C4-2B (cell line): Measurements from ENCODE around the gene TTC28.

Experiments
- H3K27ac ChIP-seq: fragments of 450-650 bp; 2 replicates; pipeline ENCODE4 v1.5.1; 2017
- CTCF ChIP-seq: fragments of 450-650 bp; conservative IDR thresholded peaks from 2 replicates; pipeline ENCODE4 v1.5.1; 2017; ENCODE audit warnings: mild to moderate bottlenecking
- ZFX ChIP-seq: fragments of 450-650 bp; IDR thresholded peaks from 2 replicates; pipeline ENCODE4 v1.6.1; 2017

The TTC28 gene

GRCh38 chr22:28444659-28445058, 235.0 kb downstream of the TTC28 start:
- H3K27ac ChIP-seq = no peak overlapping the region
- TF ChIP-seq CTCF = no peak
- TF ChIP-seq ZFX = no peak

GRCh38 chr22:28443526-28443876, 236.1 kb downstream of the TTC28 start:
- no peak overlapping the region for H3K27ac ChIP-seq
- TF ChIP-seq CTCF = no peak
- TF ChIP-seq ZFX = no peak

GRCh38 chr22:28442711-28443525, 236.7 kb downstream of the TTC28 start:
- TF ChIP-seq CTCF (no peak), ZFX (no peak)
- no peak overlapping the region for H3K27ac ChIP-seq

GRCh38 chr22:28442264-28442710, 237.4 kb downstream of the TTC28 start:
- TF ChIP-seq ZFX = no peak
- TF ChIP-seq CTCF = no peak
- H3K27ac ChIP-seq = no peak overlapping the region

GRCh38 chr22:28441720-28442263, 237.8 kb downstream of the TTC28 start:
- H3K27ac ChIP-seq = no peak overlapping the region
- TF ChIP-seq ZFX = no peak
- no peak for TF ChIP-seq CTCF

GRCh38 chr22:28440592-28441390, 238.8 kb downstream of the TTC28 start:
- no peak overlapping the region for H3K27ac ChIP-seq
- TF ChIP-seq CTCF (no peak), ZFX (no peak)
